Measurements from ENCODE around the gene ADCY10.
"Not testable (repeated sequence)": the region's sequence is repeated elsewhere in the genome, so short reads cannot be mapped to it uniquely, and the experiment has no call there.

Gene ADCY10

DNA sequence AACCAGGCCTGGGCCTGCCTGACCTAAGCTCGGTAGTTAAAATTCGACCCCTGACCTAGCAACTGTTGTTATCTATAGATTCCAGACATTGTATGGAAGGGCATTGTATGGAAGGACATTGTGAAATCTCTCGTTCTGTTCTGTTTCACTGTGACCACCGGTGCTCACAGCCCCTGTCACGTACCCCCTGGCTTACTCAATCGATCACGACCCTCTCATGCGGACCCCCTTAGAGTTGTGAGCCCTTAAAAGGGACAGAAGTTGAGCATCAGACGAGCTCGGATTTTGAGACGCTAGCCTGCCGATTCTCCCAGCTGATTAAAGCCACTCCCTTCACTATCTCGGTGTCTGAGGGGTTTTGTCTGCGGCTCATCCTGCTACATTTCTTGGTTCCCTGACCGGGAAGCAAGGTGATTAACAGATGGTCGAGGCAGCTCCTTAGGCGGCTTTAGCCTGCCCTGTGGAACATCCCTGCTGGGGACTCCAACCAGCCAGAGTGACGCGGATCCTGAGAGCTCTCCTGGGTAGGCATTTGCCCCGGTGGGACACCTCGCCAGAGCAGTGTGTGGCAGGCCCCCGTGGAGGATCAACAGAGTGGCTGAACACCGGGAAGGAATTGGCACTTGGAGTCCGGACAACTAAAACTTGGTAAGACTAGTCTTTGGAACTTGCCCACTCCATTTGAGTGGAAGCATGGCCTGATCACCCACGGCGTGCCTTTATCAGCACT lies 50.6 kb downstream of the ADCY10 start:
- H3K27me3 Mint-ChIP-seq (ENCODE audit: low read depth); H3K36me3 Mint-ChIP-seq (ENCODE audit: low read depth); H3K4me3 Mint-ChIP-seq; H3K27ac Mint-ChIP-seq; H3K9me3 Mint-ChIP-seq; H3K4me1 Mint-ChIP-seq (ENCODE audit: low read depth): not testable (repeated sequence)

GRCh38 chr1:167862432-167863076 lies 51.4 kb downstream of the ADCY10 start:
- Mint-ChIP-seq H3K27ac (no peak overlapping the region), H3K36me3 (ENCODE audit: low read depth) (no peaks in the 10 kb centered on the region), H3K4me1 (ENCODE audit: low read depth) (no peaks in the 10 kb centered on the region), H3K4me3 (no peak overlapping the region), H3K9me3 (no peaks in the 10 kb centered on the region), H3K27me3 (ENCODE audit: low read depth) (peaks cover 3% of the 10 kb centered on the region)

GRCh38 chr1:167861664-167862381 lies 52.1 kb downstream of the ADCY10 start:
- peaks cover 3% of the 10 kb centered on the region for H3K27me3 Mint-ChIP-seq (ENCODE audit: low read depth)
- H3K36me3 Mint-ChIP-seq (ENCODE audit: low read depth): no peaks in the 10 kb centered on the region
- no peak overlapping the region for H3K4me3 Mint-ChIP-seq
- no peaks in the 10 kb centered on the region for H3K4me1 Mint-ChIP-seq (ENCODE audit: low read depth)
- H3K9me3 Mint-ChIP-seq: no peaks in the 10 kb centered on the region
- H3K27ac Mint-ChIP-seq: no peak overlapping the region

DNA sequence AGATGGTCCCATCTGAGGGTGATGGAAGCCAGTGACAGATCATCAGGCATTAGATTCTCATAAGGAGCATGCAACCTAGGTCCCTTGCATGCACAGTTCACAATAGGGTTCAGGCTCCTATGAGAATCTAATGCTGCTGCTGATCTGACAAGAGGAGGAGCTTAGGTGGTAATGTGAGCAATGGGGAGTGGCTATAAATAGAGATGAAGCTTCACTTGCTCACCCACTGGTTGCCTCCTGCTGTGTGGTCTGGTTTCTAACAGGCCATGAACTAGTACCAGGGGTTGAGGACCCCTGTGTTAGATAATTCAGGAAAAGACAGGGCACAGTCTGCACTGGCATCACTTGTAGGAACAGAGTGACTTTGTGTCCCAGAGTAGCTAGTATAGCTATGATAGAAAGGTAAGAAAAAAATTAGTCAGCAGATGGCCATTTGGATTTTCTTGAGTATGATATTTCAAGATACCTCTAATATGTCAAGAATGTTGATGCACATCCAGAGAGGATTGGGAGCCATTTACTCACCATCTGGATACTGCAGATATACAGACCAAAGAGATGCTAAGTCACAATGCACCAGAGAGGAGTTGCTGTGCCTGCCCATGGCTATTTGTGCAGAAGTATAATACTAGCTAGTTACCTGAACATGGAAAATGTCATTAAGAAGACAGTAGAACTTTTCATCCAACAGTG lies 53.6 kb downstream of the ADCY10 start:
- no peaks in the 10 kb centered on the region for H3K36me3 Mint-ChIP-seq (ENCODE audit: low read depth)
- no peak overlapping the region for H3K4me3 Mint-ChIP-seq
- H3K9me3 Mint-ChIP-seq: no peaks in the 10 kb centered on the region
- H3K27ac Mint-ChIP-seq: no peak overlapping the region
- H3K4me1 Mint-ChIP-seq (ENCODE audit: low read depth): no peaks in the 10 kb centered on the region
- H3K27me3 Mint-ChIP-seq (ENCODE audit: low read depth): peaks cover 3% of the 10 kb centered on the region

DNA sequence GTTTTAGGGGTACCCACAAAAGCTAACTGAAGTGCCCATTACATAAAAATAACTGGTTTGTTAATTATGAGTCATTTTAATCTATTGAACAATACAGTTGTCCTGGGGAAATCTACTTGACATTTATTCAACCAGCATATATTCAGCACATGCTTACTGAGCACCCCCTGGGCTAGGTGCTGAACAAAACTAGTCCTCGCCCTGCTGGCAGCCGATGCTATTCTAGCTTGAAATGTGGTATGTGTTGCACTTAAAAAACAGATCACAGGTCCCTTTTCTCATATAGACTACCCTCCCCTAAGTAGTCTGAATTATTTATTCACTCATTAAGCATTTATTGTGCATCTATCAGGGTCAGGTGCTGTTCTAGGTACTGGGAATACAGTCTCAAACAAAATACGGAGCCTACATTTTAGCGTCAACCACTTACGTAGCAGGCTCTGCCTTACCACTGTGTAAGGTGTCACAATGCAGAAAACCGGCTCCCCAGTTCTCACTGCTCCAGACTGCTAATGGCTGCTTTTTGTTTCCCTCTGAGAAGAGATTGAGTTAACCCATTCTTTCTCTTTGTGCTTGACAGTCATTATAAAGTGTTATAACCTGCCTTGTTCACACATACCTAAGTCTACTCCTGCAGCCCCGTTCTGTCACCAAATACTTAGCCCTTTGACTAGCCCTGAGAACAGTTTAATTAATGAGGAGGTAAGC lies 57.1 kb downstream of the ADCY10 start:
- Mint-ChIP-seq H3K27ac (no peak overlapping the region), H3K4me3 (no peak overlapping the region), H3K36me3 (ENCODE audit: low read depth) (no peaks in the 10 kb centered on the region), H3K4me1 (ENCODE audit: low read depth) (no peaks in the 10 kb centered on the region), H3K9me3 (no peaks in the 10 kb centered on the region), H3K27me3 (ENCODE audit: low read depth) (peaks cover 8% of the 10 kb centered on the region)

DNA sequence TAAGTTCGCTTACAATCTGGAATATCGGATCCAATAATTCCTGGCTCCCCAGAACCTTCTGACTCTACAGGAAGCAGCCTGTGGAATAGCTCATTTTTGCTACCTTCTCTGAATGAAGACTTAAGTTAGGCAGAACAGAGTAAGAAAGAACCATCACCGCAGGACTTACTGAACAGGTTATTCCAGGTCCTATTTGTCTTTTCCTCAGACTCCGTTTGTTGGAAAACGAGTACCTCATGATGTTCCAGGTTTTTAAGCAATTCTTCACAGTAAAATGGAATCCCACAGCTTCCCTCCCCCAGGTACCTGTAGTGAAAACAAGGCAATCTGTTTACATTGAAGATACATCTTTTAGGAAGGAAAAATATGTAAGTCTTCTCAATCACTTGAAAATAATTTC lies 59.8 kb downstream of the ADCY10 start:
- Mint-ChIP-seq H3K4me3 (no peak overlapping the region), H3K36me3 (ENCODE audit: low read depth) (no peaks in the 10 kb centered on the region), H3K4me1 (ENCODE audit: low read depth) (no peaks in the 10 kb centered on the region), H3K27me3 (ENCODE audit: low read depth) (peaks cover 8% of the 10 kb centered on the region), H3K27ac (no peak overlapping the region), H3K9me3 (no peaks in the 10 kb centered on the region)

GRCh38 chr1:167849666-167850065 lies 64.3 kb downstream of the ADCY10 start:
- Mint-ChIP-seq H3K36me3 (ENCODE audit: low read depth) (no peaks in the 10 kb centered on the region), H3K4me3 (no peak overlapping the region), H3K27me3 (ENCODE audit: low read depth) (peaks cover 5% of the 10 kb centered on the region), H3K9me3 (no peaks in the 10 kb centered on the region), H3K4me1 (ENCODE audit: low read depth) (no peaks in the 10 kb centered on the region), H3K27ac (no peak overlapping the region)

DNA sequence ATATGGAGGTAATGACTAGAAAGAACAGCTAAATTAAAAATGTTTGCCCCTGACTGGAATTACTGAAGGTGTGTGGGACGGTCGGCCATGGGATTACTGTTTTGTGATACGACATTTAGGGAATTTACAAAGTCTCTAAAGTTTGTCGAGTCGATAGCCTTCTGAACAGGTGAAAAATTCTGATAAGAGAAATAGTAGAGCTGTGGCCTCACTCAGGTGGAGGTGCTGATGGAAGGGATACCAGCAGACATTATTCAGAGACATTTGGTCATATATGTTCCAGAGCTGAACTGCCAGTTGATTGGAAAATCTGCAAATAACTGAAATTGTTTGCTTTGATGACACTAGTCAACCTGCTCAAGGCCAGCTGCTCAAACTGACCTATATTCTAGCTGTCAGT lies 71.1 kb downstream of the ADCY10 start:
- Mint-ChIP-seq H3K4me3 (no peak overlapping the region), H3K9me3 (no peaks in the 10 kb centered on the region), H3K4me1 (ENCODE audit: low read depth) (no peaks in the 10 kb centered on the region), H3K27me3 (ENCODE audit: low read depth) (peaks cover 19% of the 10 kb centered on the region), H3K27ac (no peak overlapping the region), H3K36me3 (ENCODE audit: low read depth) (no peaks in the 10 kb centered on the region)

- no peaks in the 10 kb centered on the region for H3K36me3 Mint-ChIP-seq (ENCODE audit: low read depth)
- H3K27me3 Mint-ChIP-seq (ENCODE audit: low read depth): peaks cover 19% of the 10 kb centered on the region
- peaks cover 6% of the 10 kb centered on the region for H3K4me1 Mint-ChIP-seq (ENCODE audit: low read depth)
Measured at GRCh38 chr1:167841530-167841929, 72.4 kb downstream of the ADCY10 start.

DNA sequence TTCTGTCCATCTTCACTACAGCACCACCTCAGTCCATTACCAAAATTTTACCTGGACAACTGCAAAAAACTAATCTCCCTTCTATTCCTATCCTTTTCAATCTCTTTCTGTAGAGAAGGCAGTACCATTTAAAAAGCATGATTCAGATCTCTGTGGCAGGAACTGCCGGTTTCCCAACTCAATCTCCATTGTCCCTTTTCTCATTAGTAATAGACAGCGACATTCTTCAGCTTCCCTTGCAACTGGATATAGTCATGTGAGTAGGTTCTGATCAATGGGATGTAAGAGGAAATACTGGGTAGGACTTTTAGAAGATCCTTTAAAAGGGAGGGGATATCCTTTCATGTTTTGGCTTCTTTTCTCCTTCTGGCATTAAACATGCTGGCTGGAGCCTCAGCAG lies 74.9 kb downstream of the ADCY10 start:
- Mint-ChIP-seq H3K27ac (no peak overlapping the region), H3K4me3 (no peak overlapping the region), H3K27me3 (ENCODE audit: low read depth) (peaks cover 14% of the 10 kb centered on the region), H3K4me1 (ENCODE audit: low read depth) (peaks cover 6% of the 10 kb centered on the region), H3K9me3 (no peaks in the 10 kb centered on the region), H3K36me3 (ENCODE audit: low read depth) (peaks cover 4% of the 10 kb centered on the region)

More at GRCh38 chr1:167841530-167841929, 72.4 kb downstream of the ADCY10 start:
- no peaks in the 10 kb centered on the region for H3K9me3 Mint-ChIP-seq
- H3K4me3 Mint-ChIP-seq: no peak overlapping the region
- H3K27ac Mint-ChIP-seq: no peak overlapping the region

- peaks cover 6% of the 10 kb centered on the region for H3K4me1 Mint-ChIP-seq (ENCODE audit: low read depth)
- H3K9me3 Mint-ChIP-seq: no peaks in the 10 kb centered on the region
- H3K36me3 Mint-ChIP-seq (ENCODE audit: low read depth): peaks cover 4% of the 10 kb centered on the region
- no peak overlapping the region for H3K27ac Mint-ChIP-seq
- H3K27me3 Mint-ChIP-seq (ENCODE audit: low read depth): peaks cover 14% of the 10 kb centered on the region
- no peak overlapping the region for H3K4me3 Mint-ChIP-seq
Measured at GRCh38 chr1:167837326-167837725, 76.6 kb downstream of the ADCY10 start.

- Mint-ChIP-seq H3K27ac (no peak overlapping the region), H3K4me1 (ENCODE audit: low read depth) (peaks cover 6% of the 10 kb centered on the region), H3K36me3 (ENCODE audit: low read depth) (peaks cover 4% of the 10 kb centered on the region), H3K27me3 (ENCODE audit: low read depth) (peaks cover 14% of the 10 kb centered on the region), H3K9me3 (no peaks in the 10 kb centered on the region), H3K4me3 (no peak overlapping the region)
Measured at GRCh38 chr1:167836197-167836596, 77.7 kb downstream of the ADCY10 start.

DNA sequence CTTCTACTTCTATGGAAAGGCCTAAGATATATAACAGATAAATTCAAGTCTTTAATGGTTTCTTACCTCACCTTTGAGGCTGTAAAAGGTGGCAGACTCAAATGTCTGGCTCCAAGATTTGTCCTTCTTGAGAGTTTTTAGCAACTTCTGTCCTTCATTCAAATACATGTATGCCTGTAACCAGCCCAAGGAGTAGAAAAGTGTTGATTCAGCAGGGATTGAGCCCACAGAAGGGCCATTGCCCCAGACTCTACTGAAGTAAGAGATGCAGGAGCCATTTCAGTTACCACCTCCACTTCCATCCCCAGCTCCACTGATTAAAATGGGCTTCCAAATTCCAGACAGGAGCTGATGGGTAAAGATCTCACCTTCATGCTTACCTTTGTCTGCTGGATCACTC lies 80.0 kb downstream of the ADCY10 start:
- Mint-ChIP-seq H3K27me3 (ENCODE audit: low read depth) (peaks cover 8% of the 10 kb centered on the region), H3K4me3 (no peak overlapping the region), H3K27ac (no peak overlapping the region), H3K4me1 (ENCODE audit: low read depth) (peaks cover 8% of the 10 kb centered on the region), H3K36me3 (ENCODE audit: low read depth) (peaks cover 4% of the 10 kb centered on the region), H3K9me3 (no peaks in the 10 kb centered on the region)

DNA sequence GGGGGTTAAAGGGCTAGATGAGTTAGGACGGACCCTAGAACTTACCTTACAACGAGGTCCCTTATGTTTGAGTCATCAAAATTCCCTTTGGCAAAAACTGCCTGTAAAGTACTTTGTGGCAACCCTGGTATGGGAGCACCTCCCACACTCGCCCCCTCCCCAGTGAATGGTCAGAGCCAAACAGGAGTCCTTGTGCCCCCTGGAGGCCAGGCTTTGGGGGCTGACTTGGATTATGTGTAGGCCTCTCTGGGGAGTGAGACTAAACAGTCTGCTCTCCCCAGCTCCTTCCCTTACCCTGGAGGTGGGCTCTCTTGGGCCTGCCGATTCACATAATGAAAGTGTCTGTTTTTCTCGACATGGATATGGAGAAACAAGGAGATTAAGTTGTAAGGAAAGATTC lies 81.2 kb downstream of the ADCY10 start:
- no peak overlapping the region for H3K4me3 Mint-ChIP-seq
- no peaks in the 10 kb centered on the region for H3K9me3 Mint-ChIP-seq
- peaks cover 8% of the 10 kb centered on the region for H3K4me1 Mint-ChIP-seq (ENCODE audit: low read depth)
- no peak overlapping the region for H3K27ac Mint-ChIP-seq
- H3K27me3 Mint-ChIP-seq (ENCODE audit: low read depth): no peaks in the 10 kb centered on the region
- H3K36me3 Mint-ChIP-seq (ENCODE audit: low read depth): peaks cover 4% of the 10 kb centered on the region
